Aorta (tissue), 5 donors: ENCODE results near the gene ARHGAP32. TPM values are rescaled to one million over a fixed set of nuclear protein-coding genes. Genes with fewer than 3 reads are reported as not detected.

Source experiments
- ATAC-seq: fragments of 200-7000 bp; cut with Tn5 transposase; one replicate; pipeline ENCODE4 v1.9.1; 2022; ENCODE audit warnings: moderate library complexity; ENCODE audit not compliant: low FRiP score
- DNase-seq, 2 donors: peaks; one replicate each; pipeline ENCODE4 v3.0.0-alpha.2; 2020
- H3K27ac ChIP-seq, 2 donors: one replicate each; pipeline ENCODE4 v1.5.1; 2013; ENCODE audit warnings: low read length in 2 of 2, mild to moderate bottlenecking in 2 of 2, moderate library complexity in 2 of 2, control low read depth in 1 of 2, inconsistent platforms in 1 of 2, low read depth in 1 of 2
- H3K27me3 ChIP-seq, 2 donors: one replicate each; pipeline ENCODE4 v1.6.1; 2013; ENCODE audit warnings: control low read depth in 1 of 2, low read length in 1 of 2, mild to moderate bottlenecking in 1 of 2, moderate library complexity in 1 of 2; ENCODE audit not compliant: insufficient read depth in 2 of 2, control insufficient read depth in 1 of 2
- H3K36me3 ChIP-seq, 2 donors: one replicate each; pipeline ENCODE4 v1.6.1; 2013; ENCODE audit warnings: control low read depth in 1 of 2, low read length in 1 of 2, mild to moderate bottlenecking in 1 of 2; ENCODE audit not compliant: insufficient read depth in 2 of 2, control insufficient read depth in 1 of 2
- H3K4me1 ChIP-seq, 2 donors: one replicate each; pipeline ENCODE4 v1.6.1; 2013; ENCODE audit warnings: low read length in 2 of 2, control low read depth in 1 of 2, mild to moderate bottlenecking in 1 of 2, moderate library complexity in 1 of 2; ENCODE audit not compliant: insufficient read depth in 2 of 2, control insufficient read depth in 1 of 2
- H3K4me3 ChIP-seq, 2 donors: one replicate each; pipeline ENCODE4 v1.5.1; 2013; ENCODE audit warnings: low read length in 2 of 2, control low read depth in 1 of 2, mild to moderate bottlenecking in 1 of 2
- H3K9me3 ChIP-seq: one replicate; pipeline ENCODE4 v1.6.1; 2013; ENCODE audit warnings: mild to moderate bottlenecking, low read length; ENCODE audit not compliant: control insufficient read depth
- WGBS, 2 donors: extraction: QIAGEN DNeasy Blood & Tissue Kit; methylation state at CpG; one replicate each; pipeline ENCODE4 v1.1.7; 2013; 5-methylcytosine and 5-hydroxymethylcytosine counted together
- intact Hi-C, 2 donors: fragments of 100-400 bp; cut with DNase I; formaldehyde crosslinking; loops; one replicate each; pipeline versions ENCODE4 v1.14.2 to v1.15.0; 2022
- polyA plus RNA-seq, 2 donors: library from polyadenylated mRNA; stranded (reverse); fragments of 200-250 nt; gene quantifications; one replicate each; pipeline ENCODE4 v1.2.3, GENCODE V29; 2013
- total RNA-seq, 2 donors: library from RNA; stranded (reverse); fragmentation: NEBNext Ultra II Directional; extraction: Animal tissue kit (Norgen Biotek cat#: 25700); gene quantifications; one replicate each; pipeline ENCODE4 v1.2.1, GENCODE V29; 2021
- donor health status: healthy with polysubstance abuse.
- donor health status: Bipolar disorder and iron deficiency.
- donor health status: DM: no; HTN: no; CAD: no.
- donor health status: DM: no; HTN: no; CAD: no.
- donor health status: DM: yes; HTN: yes; CAD: no.

Gene ARHGAP32
- total and polyA plus RNA-seq, 4 donors: 1.8 to 21.3 (median 8.9) TPM

GRCh38 chr11:129224538-129224937 is 32.4 kb upstream of the ARHGAP32 start:
- DNase-seq (no peak), ATAC-seq (no peak)
- 92 to 93% methylated on average over 3 of the region's 3 CpGs for WGBS, 2 donors
- no peak overlapping the region for H3K4me3 ChIP-seq
- H3K4me1 ChIP-seq: no peaks in the 10 kb centered on the region
- no peaks in the 10 kb centered on the region for H3K9me3 ChIP-seq
- H3K36me3 ChIP-seq: no peaks in the 10 kb centered on the region
- H3K27me3 ChIP-seq: no peaks in the 10 kb centered on the region
- H3K27ac ChIP-seq: no peak overlapping the region
- intact Hi-C loops: no loop called here

GRCh38 chr11:129223701-129224149 is 31.6 kb upstream of the ARHGAP32 start:
- Histone ChIP-seq H3K36me3 (no peaks in the 10 kb centered on the region), H3K4me1 (no peaks in the 10 kb centered on the region), H3K27me3 (no peaks in the 10 kb centered on the region), H3K4me3 (no peak overlapping the region), H3K9me3 (no peaks in the 10 kb centered on the region), H3K27ac (no peak overlapping the region)
- ATAC-seq: no peak
- intact Hi-C loops: no loop called here
- 55 to 56% methylated on average over 2 of the region's 2 CpGs for WGBS, 2 donors
- no peak for DNase-seq

GRCh38 chr11:129223260-129223659 is 31.1 kb upstream of the ARHGAP32 start:
- Histone ChIP-seq H3K9me3 (no peaks in the 10 kb centered on the region), H3K36me3 (no peaks in the 10 kb centered on the region), H3K4me1 (no peaks in the 10 kb centered on the region), H3K27ac (no peak overlapping the region), H3K27me3 (no peaks in the 10 kb centered on the region), H3K4me3 (no peak overlapping the region)
- intact Hi-C loops: no loop called here
- ATAC-seq (no peak), DNase-seq (no peak)
- WGBS, 2 donors: 13 to 19% methylated on average over 1 of the region's 1 CpG

- no peaks in the 10 kb centered on the region for H3K36me3 ChIP-seq
- H3K9me3 ChIP-seq: no peaks in the 10 kb centered on the region
- no peak overlapping the region for H3K4me3 ChIP-seq
- WGBS, 2 donors: 78 to 95% methylated on average over 3 of the region's 3 CpGs
- no peak overlapping the region for H3K27ac ChIP-seq
- DNase-seq (no peak), ATAC-seq (no peak)
- H3K4me1 ChIP-seq: no peaks in the 10 kb centered on the region
- intact Hi-C loops: no loop called here
- H3K27me3 ChIP-seq: no peaks in the 10 kb centered on the region
These were observed 30.0 kb upstream of the ARHGAP32 start for GRCh38 chr11:129222158-129222557.

GRCh38 chr11:129215506-129216245 is 23.6 kb upstream of the ARHGAP32 start:
- H3K4me1 ChIP-seq: no peaks in the 10 kb centered on the region
- intact Hi-C loops: no loop called here
- H3K27me3 ChIP-seq: no peaks in the 10 kb centered on the region
- no peak overlapping the region for H3K4me3 ChIP-seq
- H3K9me3 ChIP-seq: no peaks in the 10 kb centered on the region
- no peak for ATAC-seq
- DNase-seq: no peak
- WGBS, 2 donors: 70 to 85% methylated on average over 8 of the region's 8 CpGs
- H3K27ac ChIP-seq: no peak overlapping the region
- H3K36me3 ChIP-seq: no peaks in the 10 kb centered on the region

- no peaks in the 10 kb centered on the region for H3K4me1 ChIP-seq
- ATAC-seq: no peak
- DNase-seq: no peak
- no peak overlapping the region for H3K27ac ChIP-seq
- H3K9me3 ChIP-seq: no peaks in the 10 kb centered on the region
- no peaks in the 10 kb centered on the region for H3K36me3 ChIP-seq
- H3K4me3 ChIP-seq: no peak overlapping the region
- intact Hi-C loops: no loop called here
- no peaks in the 10 kb centered on the region for H3K27me3 ChIP-seq
- 92 to 96% methylated on average over 6 of the region's 6 CpGs for WGBS, 2 donors
These were observed 22.7 kb upstream of the ARHGAP32 start for GRCh38 chr11:129214710-129215295.

- 89 to 92% methylated on average over 3 of the region's 3 CpGs for WGBS, 2 donors
- ATAC-seq (no peak), DNase-seq (no peak)
- no peaks in the 10 kb centered on the region for H3K36me3 ChIP-seq
- no peaks in the 10 kb centered on the region for H3K4me1 ChIP-seq
- intact Hi-C loops: no loop called here
- H3K9me3 ChIP-seq: no peaks in the 10 kb centered on the region
- H3K27me3 ChIP-seq: no peaks in the 10 kb centered on the region
- no peak overlapping the region for H3K27ac ChIP-seq
- no peak overlapping the region for H3K4me3 ChIP-seq
These were observed 21.1 kb upstream of the ARHGAP32 start for GRCh38 chr11:129213261-129213660.

GRCh38 chr11:129211397-129211796 is 19.3 kb upstream of the ARHGAP32 start:
- Histone ChIP-seq H3K4me1 (no peaks in the 10 kb centered on the region), H3K9me3 (no peaks in the 10 kb centered on the region), H3K27ac (no peak overlapping the region), H3K4me3 (no peak overlapping the region), H3K27me3 (no peaks in the 10 kb centered on the region), H3K36me3 (no peaks in the 10 kb centered on the region)
- WGBS, 2 donors: 91 to 92% methylated on average over 2 of the region's 2 CpGs
- intact Hi-C loops: no loop called here
- ATAC-seq (no peak), DNase-seq (no peak)

- ATAC-seq: no peak
- intact Hi-C loops: no loop called here
- WGBS, 2 donors: 85 to 88% methylated on average over 5 of the region's 5 CpGs
These were observed 18.7 kb upstream of the ARHGAP32 start for GRCh38 chr11:129210831-129211181.

More at GRCh38 chr11:129210831-129211181, 18.7 kb upstream of the ARHGAP32 start:
- H3K4me3 ChIP-seq: no peak overlapping the region
- no peak overlapping the region for H3K27ac ChIP-seq
- H3K4me1 ChIP-seq: no peaks in the 10 kb centered on the region
- no peaks in the 10 kb centered on the region for H3K27me3 ChIP-seq
- H3K36me3 ChIP-seq: no peaks in the 10 kb centered on the region
- DNase-seq: no peak
- no peaks in the 10 kb centered on the region for H3K9me3 ChIP-seq
